Right cardiac atrium (tissue), 5 donors: ENCODE results near the gene CDK19. TPM values are rescaled to one million over a fixed set of nuclear protein-coding genes. Genes with fewer than 3 reads are reported as not detected.

Experiments used
- ATAC-seq, 2 donors: fragments of 200-7000 bp; cut with Tn5 transposase; one replicate each; pipeline versions ENCODE4 v1.8.0 to v1.9.1; 2020; ENCODE audit warnings: moderate library complexity in 2 of 2, mild to moderate bottlenecking in 1 of 2
- DNase-seq, 3 donors: peaks; one replicate each; pipeline ENCODE4 v3.0.0-alpha.2; 2020
- H3K27ac ChIP-seq: one replicate; pipeline ENCODE4 v1.5.1; 2013; ENCODE audit warnings: mild to moderate bottlenecking, low read length, control low read depth, moderate library complexity
- H3K27me3 ChIP-seq: one replicate; pipeline ENCODE4 v1.6.1; 2013; ENCODE audit not compliant: control insufficient read depth, insufficient read depth
- H3K4me1 ChIP-seq: one replicate; pipeline ENCODE4 v1.6.1; 2013; ENCODE audit warnings: low read length; ENCODE audit not compliant: control insufficient read depth, insufficient read depth
- H3K4me3 ChIP-seq: one replicate; pipeline ENCODE4 v1.5.1; 2013; ENCODE audit warnings: low read length, control low read depth
- H3K9me3 ChIP-seq: one replicate; pipeline ENCODE4 v1.6.1; 2013; ENCODE audit warnings: low read length; ENCODE audit not compliant: control insufficient read depth
- WGBS: extraction: QIAGEN DNeasy Blood & Tissue Kit; methylation state at CpG from one replicate; pipeline ENCODE4 v1.1.7; 2013; 5-methylcytosine and 5-hydroxymethylcytosine counted together
- intact Hi-C, 4 donors: fragments of 100-400 bp; cut with DNase I; formaldehyde crosslinking; loops; one replicate each; pipeline versions ENCODE4 v1.11.0 to v1.14.0; 2022 to 2023
- polyA plus RNA-seq: library from polyadenylated mRNA; stranded (reverse); fragments of 200-250 nt; gene quantifications from one replicate; pipeline ENCODE4 v1.2.3, GENCODE V29; 2013
- total RNA-seq, 4 donors: library from RNA; stranded (reverse); fragmentation: NEBNext Ultra II Directional; extraction: Animal tissue kit (Norgen Biotek cat#: 25700); gene quantifications; one replicate each; pipeline ENCODE4 v1.2.1, GENCODE V29; 2021
- donor health status: healthy with polysubstance abuse.
- donor health status: DM: no; HTN: yes; CAD: no.
- donor health status: DM: no; HTN: no; CAD: no.
- donor health status: DM: no; HTN: yes; CAD: no; lungs with severe emphysema.
- donor health status: DM: yes; HTN: yes; CAD: no.

CDK19 gene
- total and polyA plus RNA-seq, 5 donors: 4.8 to 10.8 (median 9.8) TPM

DNA sequence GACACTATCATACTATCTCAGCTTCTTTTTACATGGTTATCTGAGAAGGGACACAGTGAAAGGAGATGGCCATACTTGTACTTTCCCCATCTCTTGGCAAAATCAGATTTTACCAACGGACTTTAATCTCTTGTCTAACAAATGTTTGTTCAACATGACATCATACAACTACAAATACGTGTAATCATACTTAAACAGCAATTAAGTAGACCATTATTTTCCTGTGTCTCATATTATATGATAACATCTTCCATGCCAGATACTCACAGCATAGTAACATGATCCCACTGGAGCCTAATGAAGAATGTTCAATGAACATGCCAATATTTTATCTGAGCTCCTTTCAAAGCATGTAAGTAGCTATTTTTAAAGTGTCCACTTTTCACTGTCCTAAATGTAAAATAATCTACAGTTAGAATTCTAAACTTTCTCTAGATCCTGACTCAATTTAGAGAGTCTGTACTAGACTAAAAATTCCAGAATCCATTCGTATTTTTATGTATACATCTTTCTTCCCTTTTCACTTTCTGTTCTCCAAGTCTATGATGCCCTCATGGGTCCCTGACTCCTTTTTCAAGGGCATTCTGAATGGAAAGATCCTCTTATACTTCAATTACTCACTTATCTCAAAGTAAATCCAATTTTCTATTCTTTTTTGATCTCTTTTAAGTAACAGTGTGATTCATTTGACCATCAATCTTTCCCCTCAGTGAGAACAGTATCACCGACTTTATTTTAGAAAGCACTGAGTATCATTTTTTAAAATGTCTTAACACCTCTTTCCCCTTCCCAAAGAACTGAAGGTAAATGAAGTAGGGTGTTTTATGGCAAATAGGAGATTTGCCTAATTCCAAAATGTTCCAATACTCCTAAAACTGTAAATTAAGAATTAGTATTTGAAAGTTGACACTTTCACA is 133.5 kb downstream of the CDK19 start:
- no peak overlapping the region for H3K27ac ChIP-seq
- 31% methylated on average over 4 of the region's 4 CpGs for WGBS
- ATAC-seq: peak; percentile 40 to 57

DNA sequence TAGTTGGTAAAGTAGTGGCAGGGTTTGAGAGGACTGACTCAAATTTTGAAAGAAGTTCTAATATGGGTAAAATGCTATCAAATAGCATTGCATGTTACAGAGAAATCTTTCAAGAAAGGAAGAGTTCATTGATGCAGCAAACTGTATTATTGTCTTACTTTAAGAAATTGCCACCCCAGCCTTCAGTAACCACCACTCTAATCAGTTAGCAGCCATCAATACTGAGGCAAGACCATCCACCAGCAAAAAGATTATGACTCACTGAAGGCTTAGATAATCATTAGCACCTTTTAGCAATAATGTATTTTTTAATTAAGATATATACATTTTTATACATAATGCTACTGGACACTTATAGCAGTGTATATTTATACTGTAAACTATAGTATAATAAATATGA is 138.9 kb downstream of the CDK19 start:
- Histone ChIP-seq H3K27me3 (no peaks in the 10 kb centered on the region), H3K4me1 (no peaks in the 10 kb centered on the region), H3K4me3 (no peak overlapping the region), H3K9me3 (no peaks in the 10 kb centered on the region), H3K27ac (no peak overlapping the region)
- ATAC-seq (no peak), DNase-seq (no peak)
- intact Hi-C loops: no loop called here

More for the DNA sequence above, 133.5 kb downstream of the CDK19 start:
- H3K4me1 ChIP-seq: no peaks in the 10 kb centered on the region
- H3K9me3 ChIP-seq: no peaks in the 10 kb centered on the region
- DNase-seq: no peak
- no peaks in the 10 kb centered on the region for H3K27me3 ChIP-seq
- H3K4me3 ChIP-seq: no peak overlapping the region
- intact Hi-C loops: loop anchor here in 3 of 4 donors (2.0 to 10.0 kb wide), 5 partner anchors 157 to 271 kb away; partner anchors contain the start of gene AMD1 (in 1 of the 3)

DNA sequence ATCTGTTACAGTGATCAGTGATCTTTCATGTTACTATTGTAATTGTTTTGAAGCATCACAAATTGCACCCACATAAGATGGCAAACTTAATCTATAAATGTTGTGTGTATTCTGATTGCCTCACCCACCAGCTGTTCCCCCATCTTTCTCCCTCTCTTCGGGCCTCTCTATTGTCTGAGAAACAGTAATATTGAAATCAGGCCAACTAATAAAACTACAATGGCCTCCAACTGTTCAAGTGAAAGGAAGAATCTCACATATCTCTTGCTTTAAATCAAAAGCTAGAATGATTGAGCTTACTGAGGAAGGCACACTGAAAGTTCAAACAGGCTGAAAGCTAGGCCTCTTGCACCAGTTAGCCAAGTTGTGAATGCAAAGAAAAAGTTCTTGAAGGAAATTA is 141.2 kb downstream of the CDK19 start:
- Histone ChIP-seq H3K4me3 (no peak overlapping the region), H3K4me1 (no peaks in the 10 kb centered on the region), H3K9me3 (no peaks in the 10 kb centered on the region), H3K27ac (no peak overlapping the region), H3K27me3 (no peaks in the 10 kb centered on the region)
- 63% methylated on average over 1 of the region's 1 CpG for WGBS
- intact Hi-C loops: no loop called here
- no peak for ATAC-seq
- DNase-seq: no peak

GRCh38 chr6:110672122-110672521 is 143.1 kb downstream of the CDK19 start:
- Histone ChIP-seq H3K4me3 (no peak overlapping the region), H3K27me3 (no peaks in the 10 kb centered on the region), H3K27ac (no peak overlapping the region), H3K9me3 (no peaks in the 10 kb centered on the region), H3K4me1 (no peaks in the 10 kb centered on the region)
- ATAC-seq (no peak), DNase-seq (no peak)
- intact Hi-C loops: no loop called here
- WGBS: 89% methylated on average over 2 of the region's 2 CpGs

GRCh38 chr6:110671447-110671846 is 143.8 kb downstream of the CDK19 start:
- ATAC-seq (no peak), DNase-seq (no peak)
- H3K27me3 ChIP-seq: no peaks in the 10 kb centered on the region
- no peak overlapping the region for H3K27ac ChIP-seq
- H3K4me1 ChIP-seq: no peaks in the 10 kb centered on the region
- H3K9me3 ChIP-seq: no peaks in the 10 kb centered on the region
- no peak overlapping the region for H3K4me3 ChIP-seq
- intact Hi-C loops: no loop called here

DNA sequence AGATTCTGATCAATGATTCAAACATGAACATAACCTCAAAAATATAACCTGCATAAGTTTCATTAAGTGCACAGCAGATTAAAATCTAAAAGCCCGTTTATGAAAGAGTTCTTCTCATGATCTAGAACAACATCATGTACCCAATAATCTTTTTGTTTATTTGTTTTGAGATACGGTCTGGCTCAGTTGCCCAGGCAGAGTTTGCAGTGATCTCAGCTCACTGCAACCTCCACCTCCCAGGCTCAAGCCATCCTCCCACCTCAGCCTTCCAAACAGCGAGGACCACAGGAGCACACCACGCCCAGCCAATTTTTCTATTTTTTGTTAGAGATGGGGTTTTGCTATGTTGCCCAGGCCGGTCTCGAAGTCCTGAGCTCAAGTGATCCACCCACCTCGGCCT is 149.7 kb downstream of the CDK19 start:
- DNase-seq: no peak
- Histone ChIP-seq H3K9me3 (no peaks in the 10 kb centered on the region), H3K27ac (no peak overlapping the region), H3K27me3 (no peaks in the 10 kb centered on the region), H3K4me1 (no peaks in the 10 kb centered on the region), H3K4me3 (no peak overlapping the region)
- intact Hi-C loops: loop anchor here in 1 of 4 donors (10.0 kb wide), 1 partner anchor 141 kb away; no protein-coding TSS in a partner anchor
- 95% methylated on average over 7 of the region's 7 CpGs for WGBS
- no peak for ATAC-seq

DNA sequence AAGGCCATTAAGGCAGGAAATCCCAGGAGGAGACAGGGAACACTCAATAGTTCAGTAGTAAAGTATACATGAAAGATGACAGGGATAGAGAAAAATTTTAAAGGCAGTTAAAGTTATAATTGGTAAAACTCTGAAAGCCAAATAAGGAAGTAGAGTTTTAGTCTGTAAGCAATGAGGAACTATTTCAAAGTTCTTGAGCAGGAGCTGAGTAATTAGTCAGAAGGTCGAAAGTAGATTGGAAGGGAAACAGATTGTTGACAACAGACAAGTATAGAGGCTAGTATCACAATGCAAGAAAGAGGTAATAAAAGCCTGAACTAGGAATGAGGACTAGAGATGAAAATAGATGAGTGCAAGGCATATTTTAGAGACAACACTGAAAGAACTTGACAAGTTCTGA is 150.3 kb downstream of the CDK19 start:
- Histone ChIP-seq H3K9me3 (no peaks in the 10 kb centered on the region), H3K27ac (no peak overlapping the region), H3K4me3 (no peak overlapping the region), H3K27me3 (no peaks in the 10 kb centered on the region), H3K4me1 (no peaks in the 10 kb centered on the region)
- WGBS: 82% methylated on average over 1 of the region's 1 CpG
- intact Hi-C loops: loop anchor here in 1 of 4 donors (10.0 kb wide), 1 partner anchor 140 kb away; no protein-coding TSS in a partner anchor
- no peak for ATAC-seq
- no peak for DNase-seq

GRCh38 chr6:110662490-110663211 is 152.6 kb downstream of the CDK19 start:
- ATAC-seq (no peak), DNase-seq (no peak)
- no peak overlapping the region for H3K4me3 ChIP-seq
- H3K4me1 ChIP-seq: no peaks in the 10 kb centered on the region
- no peak overlapping the region for H3K27ac ChIP-seq
- 82% methylated on average over 1 of the region's 1 CpG for WGBS
- H3K27me3 ChIP-seq: no peaks in the 10 kb centered on the region
- intact Hi-C loops: loop anchor here in 1 of 4 donors (10.0 kb wide), 1 partner anchor 138 kb away; no protein-coding TSS in a partner anchor
- H3K9me3 ChIP-seq: no peaks in the 10 kb centered on the region

GRCh38 chr6:110661414-110661813 is 153.9 kb downstream of the CDK19 start:
- DNase-seq: no peak
- 95% methylated on average over 2 of the region's 2 CpGs for WGBS
- no peak for ATAC-seq
- intact Hi-C loops: loop anchor here in 1 of 4 donors (10.0 kb wide), 1 partner anchor 137 kb away; no protein-coding TSS in a partner anchor
- H3K9me3 ChIP-seq: no peaks in the 10 kb centered on the region
- no peaks in the 10 kb centered on the region for H3K27me3 ChIP-seq
- no peak overlapping the region for H3K27ac ChIP-seq
- H3K4me3 ChIP-seq: no peak overlapping the region
- H3K4me1 ChIP-seq: no peaks in the 10 kb centered on the region

DNA sequence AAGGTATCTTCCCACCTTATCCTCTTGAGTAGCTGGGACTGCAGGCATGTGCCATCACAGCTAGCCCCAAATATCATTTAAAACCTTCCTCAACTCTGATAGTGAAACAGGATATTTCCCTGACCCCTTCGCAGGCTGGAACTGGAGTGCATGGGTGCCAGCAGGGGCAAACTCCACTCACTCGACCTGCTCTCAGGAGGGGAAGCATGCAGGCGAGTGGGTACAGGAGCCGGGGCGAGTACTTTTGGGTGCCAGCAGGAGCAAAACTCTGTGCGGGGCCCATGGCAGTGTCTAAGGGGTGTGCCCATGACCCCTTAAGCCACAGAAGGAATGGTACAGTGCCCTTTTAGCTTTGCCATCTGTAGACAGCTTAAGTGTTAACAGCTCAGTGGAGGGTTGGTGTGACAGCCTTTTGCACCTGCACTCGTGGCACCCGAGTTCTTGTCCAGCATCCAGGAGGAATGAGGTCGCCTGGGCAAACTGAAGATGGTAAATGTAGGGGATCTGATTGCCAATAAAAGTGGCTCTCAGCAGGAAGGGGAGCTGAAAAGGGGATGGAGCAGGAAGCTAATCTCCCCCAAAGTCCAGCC is 155.1 kb downstream of the CDK19 start:
- Histone ChIP-seq H3K27me3 (no peaks in the 10 kb centered on the region), H3K4me3 (no peak overlapping the region), H3K27ac (no peak overlapping the region), H3K4me1 (no peaks in the 10 kb centered on the region), H3K9me3 (no peaks in the 10 kb centered on the region)
- DNase-seq (no peak), ATAC-seq (no peak)
- intact Hi-C loops: loop anchor here in 1 of 4 donors (10.0 kb wide), 1 partner anchor 135 kb away; no protein-coding TSS in a partner anchor
- WGBS: 91% methylated on average over 9 of the region's 9 CpGs
